Measurements from ENCODE around the gene LSMEM2.

DNA sequence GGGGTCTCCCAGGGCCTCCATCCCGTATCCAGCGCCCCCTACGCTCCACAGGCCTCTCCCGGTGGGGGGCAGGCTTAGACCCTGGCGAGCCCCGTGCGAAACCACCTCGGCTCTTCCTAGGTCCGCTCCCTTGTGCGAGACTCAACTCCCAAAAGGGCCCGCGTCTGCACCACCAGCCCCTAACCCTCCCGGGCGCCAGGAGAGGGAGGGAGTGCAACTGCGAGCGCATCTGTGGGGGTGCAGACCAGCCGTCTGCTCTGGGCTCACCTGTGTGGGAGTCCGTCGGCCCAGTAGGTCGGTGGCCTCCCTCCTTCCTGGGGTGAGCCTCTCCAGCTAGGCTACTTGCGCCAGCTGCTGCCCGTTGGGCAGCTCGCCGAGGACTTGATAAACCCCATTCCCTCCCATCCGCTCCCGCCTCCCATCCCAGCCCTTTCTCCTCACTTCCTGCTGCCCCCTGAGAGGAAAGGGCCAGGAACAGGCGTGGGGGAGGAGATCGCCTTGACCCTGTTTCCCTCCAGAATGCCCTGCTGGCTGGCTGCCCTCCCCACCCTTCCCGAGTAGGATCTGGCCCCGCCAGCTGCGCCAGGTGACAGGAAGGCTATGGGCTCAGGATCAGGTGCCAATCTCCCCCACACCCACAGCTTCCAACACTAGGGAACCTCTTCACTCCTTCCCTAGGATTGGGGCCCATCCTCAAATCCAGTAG is 43.7 kb downstream of the LSMEM2 start, which contains the start of gene HYAL2:
- TF ChIP-seq, protein P1, sequence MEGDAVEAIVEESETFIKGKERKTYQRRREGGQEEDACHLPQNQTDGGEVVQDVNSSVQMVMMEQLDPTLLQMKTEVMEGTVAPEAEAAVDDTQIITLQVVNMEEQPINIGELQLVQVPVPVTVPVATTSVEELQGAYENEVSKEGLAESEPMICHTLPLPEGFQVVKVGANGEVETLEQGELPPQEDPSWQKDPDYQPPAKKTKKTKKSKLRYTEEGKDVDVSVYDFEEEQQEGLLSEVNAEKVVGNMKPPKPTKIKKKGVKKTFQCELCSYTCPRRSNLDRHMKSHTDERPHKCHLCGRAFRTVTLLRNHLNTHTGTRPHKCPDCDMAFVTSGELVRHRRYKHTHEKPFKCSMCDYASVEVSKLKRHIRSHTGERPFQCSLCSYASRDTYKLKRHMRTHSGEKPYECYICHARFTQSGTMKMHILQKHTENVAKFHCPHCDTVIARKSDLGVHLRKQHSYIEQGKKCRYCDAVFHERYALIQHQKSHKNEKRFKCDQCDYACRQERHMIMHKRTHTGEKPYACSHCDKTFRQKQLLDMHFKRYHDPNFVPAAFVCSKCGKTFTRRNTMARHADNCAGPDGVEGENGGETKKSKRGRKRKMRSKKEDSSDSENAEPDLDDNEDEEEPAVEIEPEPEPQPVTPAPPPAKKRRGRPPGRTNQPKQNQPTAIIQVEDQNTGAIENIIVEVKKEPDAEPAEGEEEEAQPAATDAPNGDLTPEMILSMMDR (optimal IDR thresholded peaks at IDR 0.05 in 1 of 3, IDR thresholded peaks at IDR 0.05 in 1 of 3, conservative IDR thresholded peaks at IDR 0.05 in 1 of 3; ENCODE audit: extremely low read depth in 1 of 3, insufficient read depth in 2 of 3, low read length in 3 of 3), result no peak
- no peak for TF ChIP-seq EZH2 (IDR thresholded peaks at IDR 0.05; ENCODE audit: low read length)

Measured in keratinocyte (primary cell).